HG02981 (cell line): ENCODE measurements around the gene ZNF775.

Source experiments
- ATAC-seq: cut with Tn5 transposase; IDR thresholded peaks from one replicate; pipeline ENCODE4 v1.9.1; 2021; ENCODE audit warnings: mild to moderate bottlenecking, moderate library complexity; ENCODE audit not compliant: unreplicated experiment

ZNF775 gene

GRCh38 chr7:150410131-150410530, 31.0 kb downstream of the ZNF775 start:
- ATAC-seq: no peak

GRCh38 chr7:150410680-150411346, 31.7 kb downstream of the ZNF775 start:
- ATAC-seq: no peak

- no peak for ATAC-seq
Observed at GRCh38 chr7:150411606-150412005, 32.5 kb downstream of the ZNF775 start.

DNA sequence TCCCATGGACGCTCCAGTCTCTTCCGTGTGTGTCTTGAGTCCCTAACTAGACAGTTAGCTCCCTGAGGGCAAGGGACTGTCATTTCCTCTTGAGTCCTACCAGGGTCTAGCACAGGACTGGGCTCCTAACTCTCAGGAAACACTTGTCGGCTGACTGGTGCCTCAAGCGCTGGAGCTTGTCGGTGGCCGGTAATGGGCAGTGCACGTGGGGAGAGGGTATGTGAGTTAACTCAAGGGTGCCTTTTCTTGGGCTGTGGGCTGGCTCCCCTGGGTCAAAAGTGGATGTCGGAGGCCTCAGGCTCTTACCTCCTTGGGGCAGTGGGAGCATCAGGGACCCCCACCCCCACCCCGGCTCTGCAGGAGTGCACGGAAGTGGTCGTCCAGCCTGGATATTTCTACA, 32.9 kb downstream of the ZNF775 start:
- ATAC-seq: no peak

- no peak for ATAC-seq
Observed at GRCh38 chr7:150412518-150413488, 33.7 kb downstream of the ZNF775 start.

GRCh38 chr7:150413640-150414081, 34.5 kb downstream of the ZNF775 start:
- no peak for ATAC-seq

DNA sequence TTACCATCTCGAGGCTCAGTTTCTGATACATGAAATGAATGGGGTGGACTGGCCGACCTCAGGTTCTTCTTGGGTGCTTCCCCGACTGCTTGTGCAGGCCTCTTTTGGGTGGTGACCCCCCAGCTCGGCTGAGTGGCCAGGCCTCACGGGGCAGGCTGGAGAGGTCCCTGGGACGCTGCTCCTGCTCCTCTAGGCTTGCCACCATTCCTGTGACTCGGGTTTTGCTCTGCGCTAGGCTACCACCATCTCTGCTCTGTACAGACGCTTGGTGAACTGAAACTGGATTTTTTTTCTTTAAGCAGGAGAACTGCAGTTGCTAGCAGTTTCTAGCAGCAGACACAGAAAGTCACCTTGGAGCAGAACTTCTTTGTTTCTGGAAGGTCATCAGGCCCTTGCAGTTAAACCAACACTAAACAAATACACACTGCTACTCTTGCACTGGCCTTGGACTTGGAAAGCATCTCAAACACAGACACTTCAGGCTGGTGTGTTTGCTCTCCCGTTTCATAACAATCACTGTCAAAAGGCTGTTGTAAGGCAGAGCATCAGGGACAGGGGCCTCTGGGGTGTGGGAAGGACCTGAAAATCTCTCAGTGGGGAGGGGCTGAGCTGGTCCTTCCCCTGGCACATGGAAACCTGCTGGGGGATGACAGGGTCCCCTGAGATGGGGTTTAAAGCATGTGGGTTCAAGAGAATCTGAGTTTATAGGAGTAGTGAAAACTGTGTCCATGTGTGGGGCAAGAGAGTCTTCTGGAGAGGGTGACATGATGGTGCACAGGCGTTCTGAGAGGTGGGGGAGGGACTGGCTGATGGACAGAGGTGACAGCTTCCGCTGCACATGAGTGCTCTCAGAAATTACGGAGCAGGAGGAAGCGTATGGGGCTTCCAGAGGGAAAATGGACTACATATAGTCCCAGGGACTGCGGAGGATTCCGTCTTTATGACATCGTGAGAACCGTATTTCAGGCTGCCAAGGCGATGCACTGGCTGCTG, 36.3 kb downstream of the ZNF775 start:
- ATAC-seq: no peak

DNA sequence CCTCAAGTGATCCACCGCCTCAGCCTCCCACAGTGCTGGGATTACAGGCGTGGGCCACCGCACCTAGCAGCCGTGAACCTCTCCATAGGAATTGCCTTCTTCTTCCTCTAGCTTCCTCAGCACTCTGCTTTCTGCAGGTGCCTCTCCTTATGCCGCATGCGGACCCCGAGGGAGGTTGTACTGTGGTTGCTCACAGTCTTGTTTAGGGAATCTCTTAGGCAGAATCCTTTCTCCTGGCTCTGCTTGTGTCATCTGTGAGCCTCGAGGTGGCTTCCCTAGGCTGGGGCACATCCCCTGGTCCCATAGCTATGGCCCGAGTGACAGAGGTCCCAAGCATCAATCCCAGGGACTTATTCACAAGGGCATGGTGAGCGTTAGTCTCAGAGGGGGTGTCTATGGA, 38.1 kb downstream of the ZNF775 start:
- ATAC-seq: no peak

- no peak for ATAC-seq
Observed at GRCh38 chr7:150417863-150418262, 38.7 kb downstream of the ZNF775 start.

DNA sequence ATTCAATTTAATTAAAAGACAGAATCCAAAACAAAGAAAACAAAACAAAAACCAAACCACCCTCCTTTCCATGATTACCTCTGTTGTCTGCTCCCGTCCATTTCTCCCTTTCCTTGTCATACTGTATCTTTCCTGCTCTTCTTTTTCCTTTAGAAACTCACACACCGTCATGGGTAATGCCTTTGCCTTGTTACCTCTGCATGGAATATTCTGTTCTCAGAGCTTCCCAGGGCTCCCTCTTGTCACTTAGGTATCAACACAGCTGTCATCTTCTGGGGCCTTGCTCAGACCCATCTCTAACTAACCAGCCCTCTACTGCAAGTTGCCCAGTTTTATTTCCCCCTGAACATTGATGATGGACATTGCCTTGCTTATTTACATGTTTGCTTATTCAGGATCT, 41.1 kb downstream of the ZNF775 start:
- no peak for ATAC-seq

DNA sequence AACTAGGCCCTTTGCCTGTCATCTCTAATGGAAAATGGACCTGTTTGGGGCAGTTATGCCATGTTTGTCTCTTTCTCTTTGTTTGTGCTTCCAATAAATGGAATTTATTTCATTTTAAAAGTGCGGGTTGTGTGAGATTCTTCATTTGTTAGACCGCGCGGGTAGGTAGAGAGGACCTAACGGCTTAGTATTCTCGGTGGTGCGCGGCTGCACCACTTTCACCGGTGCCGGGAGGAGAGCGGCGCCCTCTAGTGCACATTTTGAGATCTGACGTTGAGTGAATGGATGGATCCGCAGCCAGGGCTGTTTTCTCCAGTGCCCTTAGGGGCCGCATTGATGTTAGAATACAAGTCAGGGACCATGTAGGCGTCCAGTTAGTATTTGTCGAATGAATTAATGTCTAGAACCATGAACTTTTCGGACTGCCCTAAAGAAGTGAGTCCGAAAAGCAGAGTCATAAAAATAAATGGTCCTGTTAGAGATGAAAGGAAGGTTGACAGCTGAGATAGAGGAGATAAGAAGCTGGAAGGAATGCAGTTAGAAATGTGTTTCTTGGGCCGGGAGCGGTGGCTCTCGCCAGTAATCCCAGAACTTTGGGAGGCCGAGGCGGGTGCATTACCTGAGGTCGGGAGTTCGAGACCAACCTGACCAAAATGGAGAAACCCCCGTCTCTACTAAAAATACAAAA, 42.0 kb downstream of the ZNF775 start:
- ATAC-seq: peak; percentile 97

DNA sequence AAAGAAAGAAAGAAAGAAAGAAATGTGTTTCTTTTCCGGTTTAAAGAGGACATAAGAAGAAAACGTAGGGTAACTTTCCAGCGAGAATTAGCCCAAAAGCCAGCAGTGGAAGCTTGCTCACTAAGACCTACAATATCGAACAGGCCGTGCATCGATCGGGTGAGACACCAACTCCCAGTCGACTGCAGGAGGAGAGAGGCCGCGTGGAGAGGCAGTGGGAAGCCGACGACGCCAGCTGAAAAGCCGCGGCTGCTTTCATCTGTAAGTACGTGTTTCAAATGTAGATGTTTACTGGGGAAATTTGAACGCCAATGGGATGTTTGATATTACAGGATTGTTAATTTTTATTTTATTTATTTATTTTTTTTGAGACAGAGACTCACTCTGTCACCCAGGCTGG, 42.7 kb downstream of the ZNF775 start:
- ATAC-seq: no peak

GRCh38 chr7:150425670-150426069, 46.5 kb downstream of the ZNF775 start:
- ATAC-seq: no peak

GRCh38 chr7:150428671-150429451, 49.7 kb downstream of the ZNF775 start:
- no peak for ATAC-seq

DNA sequence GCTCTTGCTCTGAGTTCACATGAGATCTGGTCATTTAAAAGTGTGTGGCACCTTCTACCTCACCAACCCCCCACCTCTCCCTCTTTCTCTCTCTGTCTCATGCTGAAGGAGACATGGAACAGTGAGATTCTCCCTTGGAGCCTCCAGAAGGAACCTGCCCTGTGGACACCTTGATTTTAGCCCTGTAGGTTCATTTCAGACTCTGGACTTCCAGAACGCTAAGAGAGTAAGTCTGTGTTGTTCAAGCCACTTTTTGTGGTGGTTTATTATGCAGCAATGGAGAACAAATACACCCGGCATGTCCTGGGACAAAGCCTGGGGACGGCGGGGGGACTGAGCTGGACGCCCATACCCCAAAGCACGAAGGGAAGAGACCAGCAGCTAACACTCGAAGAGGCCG, 50.6 kb downstream of the ZNF775 start:
- no peak for ATAC-seq

- ATAC-seq: no peak
Observed at GRCh38 chr7:150430465-150431085, 51.4 kb downstream of the ZNF775 start.

- ATAC-seq: no peak
Observed at GRCh38 chr7:150431839-150432658, 52.9 kb downstream of the ZNF775 start.
